IMR-90 (cell line): ENCODE results near the gene PLXNA4. TPM values are rescaled to one million over a fixed set of nuclear protein-coding genes. Genes with fewer than 3 reads are reported as not detected.

Experiments
- ATAC-seq: fragments of 200-7000 bp; cut with Tn5 transposase; 2 replicates; pipeline ENCODE4 v1.9.1; 2020; ENCODE audit warnings: low read depth, mild to moderate bottlenecking, moderate library complexity
- BruUV-seq: library from RNA; stranded (reverse); fragments of 400-500 nt; replicated peaks from 2 replicates; lab custom pipeline; 2021; lab: Mats Ljungman, UMichigan
- CTCF ChIA-PET: fragments of 300-600 bp; formaldehyde crosslinking; extraction: SDS; loops from one replicate; lab custom pipeline; 2021; ENCODE audit warnings: antibody characterized with exemption; lab: Yijun Ruan, JAX
- POLR2A ChIA-PET: fragments of 300-600 bp; sonication (Branson Sonifier 250); formaldehyde crosslinking; loops from one replicate; lab custom pipeline; 2022; ENCODE audit warnings: antibody characterized with exemption; ENCODE audit not compliant: unreplicated experiment; lab: Charles Lee
- DNase-seq: peaks from one replicate; pipeline ENCODE4 v3.0.0; 2013
- H2AFZ ChIP-seq: replicated peaks from 2 replicates; pipeline ENCODE3; 2013; ENCODE audit warnings: low read length, mild to moderate bottlenecking; ENCODE audit not compliant: poor library complexity
- H2AK5ac ChIP-seq: 2 replicates; pipeline ENCODE4 v1.6.1; 2013; ENCODE audit warnings: low read depth, low read length, inconsistent platforms
- H2AK9ac ChIP-seq: replicated peaks from 2 replicates; pipeline ENCODE3; 2013; ENCODE audit warnings: mild to moderate bottlenecking, low read depth, low read length, moderate library complexity; ENCODE audit not compliant: poor library complexity
- H2BK120ac ChIP-seq: 2 replicates; pipeline ENCODE4 v1.6.1; 2013; ENCODE audit warnings: low read depth, low read length, inconsistent platforms
- H2BK15ac ChIP-seq: 3 replicates; pipeline ENCODE4 v1.6.1; 2013; ENCODE audit warnings: low read depth, low read length, inconsistent platforms
- H2BK20ac ChIP-seq: 2 replicates; pipeline ENCODE4 v1.6.1; 2013; ENCODE audit warnings: low read depth, mild to moderate bottlenecking, inconsistent platforms, low read length, moderate library complexity
- H2BK5ac ChIP-seq: 2 replicates; pipeline ENCODE4 v1.6.1; 2013; ENCODE audit warnings: mild to moderate bottlenecking, low read depth, low read length, inconsistent platforms; ENCODE audit not compliant: poor library complexity, severe bottlenecking
- H3K14ac ChIP-seq: replicated peaks from 2 replicates; pipeline ENCODE4 v1.6.1; 2013; ENCODE audit warnings: low read depth, low read length, inconsistent platforms
- H3K18ac ChIP-seq: 2 replicates; pipeline ENCODE4 v1.6.1; 2013; ENCODE audit warnings: low read depth, low read length, control low read depth
- H3K23ac ChIP-seq: 2 replicates; pipeline ENCODE4 v1.6.1; 2013; ENCODE audit warnings: low read depth, low read length, inconsistent platforms
- H3K27ac ChIP-seq: 2 replicates; pipeline ENCODE4 v1.5.1; 2013; ENCODE audit warnings: mild to moderate bottlenecking, control low read depth, low read length; ENCODE audit not compliant: insufficient read depth
- H3K27me3 ChIP-seq: 2 replicates; pipeline ENCODE4 v1.6.1; 2013; ENCODE audit warnings: low read length; ENCODE audit not compliant: control insufficient read depth, insufficient read depth
- H3K36me3 ChIP-seq: 2 replicates; pipeline ENCODE4 v1.6.1; 2013; ENCODE audit warnings: low read length, mixed read lengths; ENCODE audit not compliant: control insufficient read depth, insufficient read depth
- H3K4ac ChIP-seq: 2 replicates; pipeline ENCODE4 v1.6.1; 2013; ENCODE audit warnings: low read depth, low read length, inconsistent platforms
- H3K4me1 ChIP-seq: 2 replicates; pipeline ENCODE4 v1.6.1; 2013; ENCODE audit warnings: low read length, mixed read lengths; ENCODE audit not compliant: control insufficient read depth, insufficient read depth
- H3K4me2 ChIP-seq: 2 replicates; pipeline ENCODE4 v1.6.1; 2013; ENCODE audit warnings: low read depth, mild to moderate bottlenecking, control low read depth, low read length, moderate library complexity
- H3K4me3 ChIP-seq: 2 replicates; pipeline ENCODE4 v1.5.1; 2013; ENCODE audit warnings: low read depth, mild to moderate bottlenecking, control low read depth, low read length, moderate library complexity; ENCODE audit not compliant: insufficient read depth
- H3K56ac ChIP-seq: 2 replicates; pipeline ENCODE4 v1.6.1; 2013; ENCODE audit warnings: low read length, inconsistent platforms; ENCODE audit not compliant: insufficient read depth; ENCODE audit errors: extremely low read depth
- H3K79me1 ChIP-seq, 2 experiments: 2 replicates each; pipeline ENCODE4 v1.6.1; 2013; ENCODE audit warnings: low read length in 2 of 2, inconsistent platforms in 1 of 2, low read depth in 1 of 2
- H3K9ac ChIP-seq: 2 replicates; pipeline ENCODE4 v1.6.1; 2013; ENCODE audit warnings: low read depth, low read length, control low read depth
- H3K9me1 ChIP-seq: 2 replicates; pipeline ENCODE4 v1.6.1; 2013; ENCODE audit warnings: low read length, inconsistent platforms; ENCODE audit not compliant: insufficient read depth
- H3K9me3 ChIP-seq: 2 replicates; pipeline ENCODE4 v1.6.1; 2013; ENCODE audit warnings: low read length; ENCODE audit not compliant: control insufficient read depth, insufficient read depth
- H4K20me1 ChIP-seq: 2 replicates; pipeline ENCODE4 v1.6.1; 2013; ENCODE audit warnings: low read length, inconsistent platforms; ENCODE audit not compliant: insufficient read depth
- H4K5ac ChIP-seq: 2 replicates; pipeline ENCODE4 v1.6.1; 2013; ENCODE audit warnings: mild to moderate bottlenecking, low read depth, low read length, control low read depth
- H4K8ac ChIP-seq, 2 experiments: 2 replicates each; pipeline ENCODE4 v1.6.1; 2013; ENCODE audit warnings: low read depth in 2 of 2, low read length in 2 of 2, control low read depth in 1 of 2, inconsistent platforms in 1 of 2
- H4K91ac ChIP-seq: 2 replicates; pipeline ENCODE4 v1.6.1; 2013; ENCODE audit warnings: low read depth, low read length, inconsistent platforms; ENCODE audit not compliant: insufficient read depth
- BHLHE40 ChIP-seq: fragments of 150-350 bp; IDR thresholded peaks from 2 replicates; pipeline ENCODE4 v1.6.1; 2016; ENCODE audit warnings: mild to moderate bottlenecking, low read depth, low read length
- CEBPB ChIP-seq: IDR thresholded peaks from 2 replicates; pipeline ENCODE4 v1.6.1; 2012; ENCODE audit warnings: low read depth, low read length, improper control_type of control experiment
- CHD1 ChIP-seq: IDR thresholded peaks from 2 replicates; pipeline ENCODE4 v1.6.1; 2012; ENCODE audit warnings: low read depth, low read length, improper control_type of control experiment
- CTCF ChIP-seq: conservative IDR thresholded peaks from 2 replicates; pipeline ENCODE4 v1.5.1; 2012; ENCODE audit warnings: mild to moderate bottlenecking, low read depth, low read length, improper control_type of control experiment
- ELK1 ChIP-seq: fragments of 150-350 bp; IDR thresholded peaks from 2 replicates; pipeline ENCODE4 v1.6.1; 2016; ENCODE audit warnings: low read depth, mild to moderate bottlenecking, low read length, moderate library complexity, borderline replicate concordance
- FOS ChIP-seq: fragments of 150-350 bp; IDR thresholded peaks from 2 replicates; pipeline ENCODE4 v1.6.1; 2016; ENCODE audit warnings: low read depth, low read length
- MAFK ChIP-seq: IDR thresholded peaks from 2 replicates; pipeline ENCODE4 v1.6.1; 2012; ENCODE audit warnings: low read depth, low read length, improper control_type of control experiment
- MAZ ChIP-seq: IDR thresholded peaks from 2 replicates; pipeline ENCODE4 v1.6.1; 2012; ENCODE audit warnings: low read depth, mild to moderate bottlenecking, low read length, improper control_type of control experiment, moderate library complexity, borderline replicate concordance
- MXI1 ChIP-seq: IDR thresholded peaks from 2 replicates; pipeline ENCODE4 v1.6.1; 2012; ENCODE audit warnings: low read depth, mild to moderate bottlenecking, low read length, moderate library complexity, borderline replicate concordance
- NFE2L2 ChIP-seq: fragments of 150-350 bp; IDR thresholded peaks from 2 replicates; pipeline ENCODE4 v1.6.1; 2016; ENCODE audit warnings: low read depth, mild to moderate bottlenecking, low read length
- RAD21 ChIP-seq: IDR thresholded peaks from 2 replicates; pipeline ENCODE4 v1.6.1; 2012; ENCODE audit warnings: low read length, improper control_type of control experiment
- RCOR1 ChIP-seq: IDR thresholded peaks from 2 replicates; pipeline ENCODE4 v1.6.1; 2012; ENCODE audit warnings: mild to moderate bottlenecking, low read length, improper control_type of control experiment; ENCODE audit not compliant: insufficient replicate concordance
- RFX5 ChIP-seq: IDR thresholded peaks from 2 replicates; pipeline ENCODE4 v1.8.0; 2012; ENCODE audit warnings: low read depth, mild to moderate bottlenecking, low read length, moderate library complexity
- SMC3 ChIP-seq: fragments of 150-350 bp; IDR thresholded peaks from 2 replicates; pipeline ENCODE4 v1.6.1; 2016; ENCODE audit warnings: low read depth, mild to moderate bottlenecking, antibody characterized with exemption, low read length, moderate library complexity
- WGBS, 2 experiments: methylation state at CpG; one replicate each; pipeline versions ENCODE4 v1.1.5 to v1.1.7; 2013; ENCODE audit warnings: missing lambda C conversion rate in 2 of 2; ENCODE audit not compliant: insufficient read length in 1 of 2; ENCODE audit errors: extremely low coverage in 2 of 2; 5-methylcytosine and 5-hydroxymethylcytosine counted together
- dilution Hi-C: fragments of 300-500 bp; cut with HindIII; formaldehyde crosslinking; loops from one replicate; pipeline ENCODE4 v1.14.3; 2018; ENCODE audit warnings: low sequenced_read_pairs; ENCODE audit not compliant: unreplicated experiment
- in situ Hi-C: fragments of 300-500 bp; cut with MboI; formaldehyde crosslinking; loops from 3 replicates; pipeline ENCODE4 v1.14.3; 2019; ENCODE audit warnings: low sequenced_read_pairs, inconsistent platforms, mixed read lengths
- intact Hi-C: fragments of 100-400 bp; cut with micrococcal nuclease; formaldehyde crosslinking; loops from 2 replicates; pipeline ENCODE4 v1.10.0; 2022
- polyA plus RNA-seq, 3 experiments: library from polyadenylated mRNA; depleted of rRNA; stranded (reverse); fragments of >200 nt; gene quantifications; 2 replicates each; pipeline ENCODE4 v1.2.3, GENCODE V29; 2012; ENCODE audit warnings: low replicate concordance in 1 of 3
- total RNA-seq: library from RNA; depleted of rRNA; stranded (reverse); fragments of >200 nt; gene quantifications from 2 replicates; pipeline ENCODE4 v1.2.3, GENCODE V29; 2012

Gene PLXNA4
- total and polyA plus RNA-seq, 2 of the 4 experiments (the other 2 are of a cell fraction) = under 0.01 TPM

- TF ChIP-seq BHLHE40 = no peak
These were observed 181.7 kb downstream of the PLXNA4 start (continued) for GRCh38 chr7:132394283-132395198.

- no peak overlapping the region for H3K23ac ChIP-seq
- dilution Hi-C loops = no loop called here
- ATAC-seq = no peak
- H2BK5ac ChIP-seq = no peak overlapping the region
- H2BK120ac ChIP-seq = no peak overlapping the region
- H2AK9ac ChIP-seq = no peak overlapping the region
- H2AFZ ChIP-seq = no peak overlapping the region
- no peak overlapping the region for H3K18ac ChIP-seq
- H2AK5ac ChIP-seq = no peak overlapping the region
- no peak overlapping the region for H2BK20ac ChIP-seq
- in situ Hi-C loops = no loop called here
- H4K8ac ChIP-seq = no peak overlapping the region
- no peak overlapping the region for H2BK15ac ChIP-seq
- ChIA-PET POLR2A (no interaction called here), CTCF (no interaction called here)
- H3K4me3 ChIP-seq = no peak overlapping the region
- no peak overlapping the region for H3K4ac ChIP-seq
- no TSS peak for BruUV-seq
- H4K91ac ChIP-seq = no peak overlapping the region
- H4K5ac ChIP-seq = no peak overlapping the region
- no peaks in the 10 kb centered on the region for H3K36me3 ChIP-seq
- TF ChIP-seq CHD1 (no peak), BHLHE40 (no peak), NFE2L2 (no peak), SMC3 (no peak), MAFK (no peak), MAZ (no peak), RAD21 (no peak), CTCF (no peak), RFX5 (no peak), FOS (no peak), RCOR1 (no peak), CEBPB (no peak), MXI1 (no peak), ELK1 (no peak)
- intact Hi-C loops = no loop called here
- no peak overlapping the region for H3K56ac ChIP-seq
- H3K4me1 ChIP-seq = no peaks in the 10 kb centered on the region
- no peak overlapping the region for H3K27ac ChIP-seq
- no peak for DNase-seq
- WGBS, 2 experiments = no CpG with 5 or more reads among the region's 9 CpGs
- H4K20me1 ChIP-seq = no peaks in the 10 kb centered on the region
- no peak overlapping the region for H3K9ac ChIP-seq
- no peaks in the 10 kb centered on the region for H3K79me1 ChIP-seq
- H3K14ac ChIP-seq = no peak overlapping the region
- H3K9me1 ChIP-seq = no peaks in the 10 kb centered on the region
- H3K27me3 ChIP-seq = no peaks in the 10 kb centered on the region
- no peak overlapping the region for H3K4me2 ChIP-seq
- no peaks in the 10 kb centered on the region for H3K9me3 ChIP-seq
These were observed 182.4 kb downstream of the PLXNA4 start for GRCh38 chr7:132393789-132394261.
